WTC11 (cell line): ENCODE measurements around the gene ORAI1. TPM values are rescaled to one million over a fixed set of nuclear protein-coding genes. Genes with fewer than 3 reads are reported as not detected.

Experiments used
- ATAC-seq: fragments of 200-7000 bp; cut with Tn5 transposase; 2 replicates; pipeline ENCODE4 v1.10.0; 2021; ENCODE audit warnings: mild to moderate bottlenecking, moderate library complexity
- CTCF ChIA-PET: fragments of 300-600 bp; sonication (Branson Sonifier 250); formaldehyde crosslinking; loops from one replicate; lab custom pipeline; 2021; ENCODE audit warnings: antibody characterized with exemption; lab: Charles Lee
- POLR2A ChIA-PET: fragments of 350-600 bp; sonication (Branson Sonifier 250); formaldehyde crosslinking; loops from one replicate; lab custom pipeline; 2021; ENCODE audit warnings: antibody characterized with exemption; lab: Charles Lee
- DNase-seq: peaks from one replicate; pipeline ENCODE4 v3.0.0; 2021; ENCODE audit warnings: low spot score
- H3K27ac Mint-ChIP-seq: 2 replicates; pipeline ENCODE4 v1.8.0; 2021; ENCODE audit warnings: mixed read lengths
- H3K27me3 Mint-ChIP-seq: 2 replicates; pipeline ENCODE4 v1.8.0; 2021; ENCODE audit warnings: low read depth, mild to moderate bottlenecking, moderate library complexity, mixed read lengths
- H3K36me3 Mint-ChIP-seq: 2 replicates; pipeline ENCODE4 v1.8.0; 2021; ENCODE audit warnings: mixed read lengths
- H3K4me1 Mint-ChIP-seq: 2 replicates; pipeline ENCODE4 v1.8.0; 2022; ENCODE audit warnings: mixed read lengths
- H3K4me3 Mint-ChIP-seq: 2 replicates; pipeline ENCODE4 v1.8.0; 2021; ENCODE audit warnings: mild to moderate bottlenecking, moderate library complexity, mixed read lengths
- H3K9me3 Mint-ChIP-seq: 2 replicates; pipeline ENCODE4 v1.8.0; 2021; ENCODE audit warnings: mixed read lengths
- CREB1 ChIP-seq: sonication (generic); formaldehyde crosslinking; IDR thresholded peaks from 2 replicates; pipeline ENCODE4 v1.8.0; 2023; ENCODE audit warnings: mild to moderate bottlenecking, missing genetic modification reagents
- GABPB1 ChIP-seq: sonication (generic); formaldehyde crosslinking; IDR thresholded peaks from 2 replicates; pipeline ENCODE4 v1.8.1; 2023; ENCODE audit warnings: mild to moderate bottlenecking, missing genetic modification reagents
- GRHL2 ChIP-seq: fragments of 250-450 bp; sonication (Bioruptor Pico); IDR thresholded peaks from 2 replicates; pipeline ENCODE4 v1.8.0; 2022; ENCODE audit warnings: mild to moderate bottlenecking, moderate library complexity; ENCODE audit not compliant: insufficient replicate concordance, severe bottlenecking
- SP1 ChIP-seq: sonication (generic); formaldehyde crosslinking; conservative IDR thresholded peaks from 2 replicates; pipeline ENCODE4 v1.8.1; 2022; ENCODE audit warnings: missing genetic modification reagents
- TEAD1 ChIP-seq: sonication (generic); formaldehyde crosslinking; IDR thresholded peaks from 2 replicates; pipeline ENCODE4 v1.8.0; 2022; ENCODE audit warnings: mild to moderate bottlenecking, missing genetic modification reagents
- ZNF219 ChIP-seq: sonication (generic); formaldehyde crosslinking; IDR thresholded peaks from 2 replicates; pipeline ENCODE4 v1.8.0; 2023; ENCODE audit warnings: missing genetic modification reagents, mild to moderate bottlenecking, borderline replicate concordance
- ZNF317 ChIP-seq: sonication (generic); formaldehyde crosslinking; IDR thresholded peaks from 2 replicates; pipeline ENCODE4 v1.8.1; 2023; ENCODE audit warnings: low read depth, mild to moderate bottlenecking, moderate library complexity, missing genetic modification reagents, borderline replicate concordance
- ZNF423 ChIP-seq: fragments of 250-450 bp; sonication (Bioruptor Pico); IDR thresholded peaks from 2 replicates; pipeline ENCODE4 v2.1.2; 2022; ENCODE audit warnings: mild to moderate bottlenecking, moderate library complexity
- total RNA-seq: library from RNA; stranded (reverse); gene quantifications from 3 replicates; pipeline ENCODE4 v1.2.3, GENCODE V29; 2021
- TF ChIP-seq, protein P1 (sequence below): sonication (generic); formaldehyde crosslinking; IDR thresholded peaks from 2 replicates; pipeline ENCODE4 v1.8.0; 2023; ENCODE audit warnings: missing genetic modification reagents
- TF ChIP-seq, protein P2 (sequence below): sonication (generic); formaldehyde crosslinking; conservative IDR thresholded peaks from 2 replicates; pipeline ENCODE4 v1.8.1; 2022; ENCODE audit warnings: mild to moderate bottlenecking, missing genetic modification reagents
- TF ChIP-seq, protein P3 (sequence below): fragments of 250-450 bp; sonication (Bioruptor Pico); conservative IDR thresholded peaks from 2 replicates; pipeline ENCODE4 v1.9.0; 2021; ENCODE audit warnings: mild to moderate bottlenecking
- TF ChIP-seq, protein P4 (sequence below): sonication (generic); formaldehyde crosslinking; IDR thresholded peaks from 2 replicates; pipeline ENCODE4 v1.8.0; 2022; ENCODE audit warnings: mild to moderate bottlenecking, missing genetic modification reagents
- TF ChIP-seq, protein P5 (sequence below): sonication (generic); formaldehyde crosslinking; IDR thresholded peaks from 2 replicates; pipeline ENCODE4 v1.8.1; 2022; ENCODE audit warnings: mild to moderate bottlenecking, moderate library complexity, missing genetic modification reagents

ORAI1 gene
- total RNA-seq, 1 experiment from 2014 or later: 27.7 TPM

DNA sequence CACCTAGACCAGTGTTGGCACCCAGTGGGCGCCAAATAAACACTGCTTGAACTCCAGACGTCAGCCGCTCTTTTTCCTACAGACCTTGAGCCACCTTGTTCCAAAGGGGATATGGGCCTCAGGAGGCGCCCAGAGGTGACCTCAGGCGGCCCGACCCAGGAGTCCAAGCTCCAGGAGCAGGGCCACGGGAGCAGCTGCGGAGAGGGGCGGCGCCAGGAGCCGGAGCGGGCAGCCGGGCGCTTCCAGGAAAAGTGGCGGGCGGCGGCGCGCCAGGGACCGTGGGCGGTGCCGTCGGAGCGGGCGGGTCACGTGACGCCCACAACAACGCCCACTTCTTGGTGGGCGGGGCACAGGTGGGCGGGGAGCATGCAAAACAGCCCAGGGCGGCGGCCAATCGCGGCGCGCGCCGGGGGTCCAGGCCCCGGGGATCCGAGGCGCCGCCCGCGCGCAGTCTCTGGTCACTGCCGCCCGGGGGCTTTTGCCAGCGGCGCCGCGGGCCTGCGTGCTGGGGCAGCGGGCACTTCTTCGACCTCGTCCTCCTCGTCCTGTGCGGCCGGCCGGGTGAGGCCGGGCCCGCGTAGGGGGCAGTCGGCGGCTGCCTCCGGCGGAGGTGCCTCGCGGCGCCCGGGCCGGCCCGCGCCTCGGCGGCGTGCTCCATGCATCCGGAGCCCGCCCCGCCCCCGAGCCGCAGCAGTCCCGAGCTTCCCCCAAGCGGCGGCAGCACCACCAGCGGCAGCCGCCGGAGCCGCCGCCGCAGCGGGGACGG is at the start of gene ORAI1 (continued):
- TF ChIP-seq, protein P1, sequence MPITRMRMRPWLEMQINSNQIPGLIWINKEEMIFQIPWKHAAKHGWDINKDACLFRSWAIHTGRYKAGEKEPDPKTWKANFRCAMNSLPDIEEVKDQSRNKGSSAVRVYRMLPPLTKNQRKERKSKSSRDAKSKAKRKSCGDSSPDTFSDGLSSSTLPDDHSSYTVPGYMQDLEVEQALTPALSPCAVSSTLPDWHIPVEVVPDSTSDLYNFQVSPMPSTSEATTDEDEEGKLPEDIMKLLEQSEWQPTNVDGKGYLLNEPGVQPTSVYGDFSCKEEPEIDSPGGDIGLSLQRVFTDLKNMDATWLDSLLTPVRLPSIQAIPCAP (CRISPR knock-in tag): no peak
- TF ChIP-seq, protein P2, sequence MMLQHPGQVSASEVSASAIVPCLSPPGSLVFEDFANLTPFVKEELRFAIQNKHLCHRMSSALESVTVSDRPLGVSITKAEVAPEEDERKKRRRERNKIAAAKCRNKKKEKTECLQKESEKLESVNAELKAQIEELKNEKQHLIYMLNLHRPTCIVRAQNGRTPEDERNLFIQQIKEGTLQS (CRISPR knock-in tag): no peak
- TF ChIP-seq, all 79 proteins: peak for 10

DNA sequence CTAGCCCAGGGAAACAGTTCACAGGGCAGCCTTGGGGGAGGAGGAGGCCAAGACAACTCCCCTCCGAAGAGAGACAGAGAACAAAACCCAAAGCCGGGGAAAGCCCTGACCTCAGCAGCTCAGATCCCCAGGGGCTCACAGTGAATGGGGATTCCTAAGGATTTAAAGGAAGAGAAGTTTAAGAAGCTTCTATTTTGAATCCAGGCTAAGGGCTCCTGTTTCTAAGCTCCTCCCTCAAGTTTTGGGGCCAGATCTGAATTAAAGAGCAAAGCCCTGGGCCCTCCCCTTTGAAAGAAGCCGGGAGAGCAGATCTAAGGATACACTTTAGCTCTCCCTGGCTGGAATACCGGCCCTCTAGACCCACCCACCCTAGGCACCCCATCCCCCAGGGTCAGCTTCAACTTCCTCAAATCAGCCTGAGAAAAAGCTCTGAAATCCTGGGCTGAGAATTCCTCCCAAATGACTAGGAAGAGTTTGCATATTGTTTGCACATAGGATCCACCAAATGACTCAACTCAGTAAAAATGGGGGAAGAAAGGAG is 49.4 kb upstream of the ORAI1 start:
- Mint-ChIP-seq H3K4me1 (peaks cover 36% of the 10 kb centered on the region), H3K4me3 (peak overlapping the region; percentile 84)
- TF ChIP-seq, protein P3, sequence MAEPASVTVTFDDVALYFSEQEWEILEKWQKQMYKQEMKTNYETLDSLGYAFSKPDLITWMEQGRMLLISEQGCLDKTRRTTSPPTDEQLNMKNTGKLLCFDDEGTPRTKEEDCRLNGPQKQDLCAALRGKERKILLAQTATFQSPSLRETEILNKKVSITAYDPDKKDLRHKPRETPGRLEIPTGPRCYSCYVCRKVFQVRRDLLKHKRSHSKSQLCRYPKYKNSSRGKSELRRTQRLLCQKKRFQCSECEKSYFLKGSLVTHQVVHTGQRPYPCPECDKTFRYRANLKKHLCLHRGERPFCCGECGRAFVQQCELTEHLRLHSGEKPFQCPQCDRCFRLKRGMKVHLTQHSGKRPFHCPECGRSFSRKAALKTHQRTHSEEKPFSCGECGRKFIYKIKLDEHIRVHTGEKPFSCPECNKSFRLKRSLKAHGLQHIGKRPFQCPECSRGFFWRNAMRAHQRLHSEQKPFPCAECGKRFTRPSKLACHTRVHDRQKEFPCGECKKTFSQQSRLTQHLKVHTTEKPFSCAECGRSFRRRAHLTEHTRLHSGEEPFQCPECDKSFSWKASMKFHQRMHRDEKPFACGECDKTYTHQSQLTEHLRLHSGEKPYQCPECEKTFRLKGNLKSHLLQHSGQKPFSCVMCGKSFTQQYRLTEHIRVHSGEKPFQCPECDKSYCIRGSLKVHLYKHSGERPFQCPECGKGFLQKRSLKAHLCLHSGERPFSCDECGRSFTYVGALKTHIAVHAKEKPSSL (CRISPR knock-in tag): no peak
- no peak for TF ChIP-seq CREB1
- no peak for TF ChIP-seq ZNF219 (CRISPR knock-in tag)
- TF ChIP-seq GRHL2 (CRISPR knock-in tag): no peak
- TF ChIP-seq GABPB1 (CRISPR knock-in tag): no peak
- TF ChIP-seq SP1: peak; percentile 45; the same call in 1 of the 2 replicates
- TF ChIP-seq, protein P4, sequence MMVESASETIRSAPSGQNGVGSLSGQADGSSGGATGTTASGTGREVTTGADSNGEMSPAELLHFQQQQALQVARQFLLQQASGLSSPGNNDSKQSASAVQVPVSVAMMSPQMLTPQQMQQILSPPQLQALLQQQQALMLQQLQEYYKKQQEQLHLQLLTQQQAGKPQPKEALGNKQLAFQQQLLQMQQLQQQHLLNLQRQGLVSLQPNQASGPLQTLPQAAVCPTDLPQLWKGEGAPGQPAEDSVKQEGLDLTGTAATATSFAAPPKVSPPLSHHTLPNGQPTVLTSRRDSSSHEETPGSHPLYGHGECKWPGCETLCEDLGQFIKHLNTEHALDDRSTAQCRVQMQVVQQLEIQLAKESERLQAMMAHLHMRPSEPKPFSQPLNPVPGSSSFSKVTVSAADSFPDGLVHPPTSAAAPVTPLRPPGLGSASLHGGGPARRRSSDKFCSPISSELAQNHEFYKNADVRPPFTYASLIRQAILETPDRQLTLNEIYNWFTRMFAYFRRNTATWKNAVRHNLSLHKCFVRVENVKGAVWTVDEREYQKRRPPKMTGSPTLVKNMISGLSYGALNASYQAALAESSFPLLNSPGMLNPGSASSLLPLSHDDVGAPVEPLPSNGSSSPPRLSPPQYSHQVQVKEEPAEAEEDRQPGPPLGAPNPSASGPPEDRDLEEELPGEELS (CRISPR knock-in tag): no peak
- TF ChIP-seq TEAD1 (CRISPR knock-in tag): 0 out of 2 replicates have a peak, but pooled peaks have one; percentile 36
- TF ChIP-seq, all 79 proteins: peak for 2
- H3K36me3 Mint-ChIP-seq: peaks cover 40% of the 10 kb centered on the region
- ATAC-seq (peak; percentile 68), DNase-seq (peak; percentile 70)
- ChIA-PET POLR2A (interaction anchor here (0.6 to 6.9 kb wide), 21 partner anchors 13 to 234 kb away, joined by 3 to 73 read pairs (median 4); partner anchors contain the start of genes ORAI1 and RNF34), CTCF (interaction anchor here (0.6 to 6.0 kb wide), 14 partner anchors 8 to 217 kb away, joined by 3 to 61 read pairs (median 4); partner anchors contain the start of genes ORAI1 and RHOF)
- no peaks in the 10 kb centered on the region for H3K27me3 Mint-ChIP-seq
- peak overlapping the region; percentile 99 for H3K27ac Mint-ChIP-seq
- H3K9me3 Mint-ChIP-seq: no peaks in the 10 kb centered on the region

DNA sequence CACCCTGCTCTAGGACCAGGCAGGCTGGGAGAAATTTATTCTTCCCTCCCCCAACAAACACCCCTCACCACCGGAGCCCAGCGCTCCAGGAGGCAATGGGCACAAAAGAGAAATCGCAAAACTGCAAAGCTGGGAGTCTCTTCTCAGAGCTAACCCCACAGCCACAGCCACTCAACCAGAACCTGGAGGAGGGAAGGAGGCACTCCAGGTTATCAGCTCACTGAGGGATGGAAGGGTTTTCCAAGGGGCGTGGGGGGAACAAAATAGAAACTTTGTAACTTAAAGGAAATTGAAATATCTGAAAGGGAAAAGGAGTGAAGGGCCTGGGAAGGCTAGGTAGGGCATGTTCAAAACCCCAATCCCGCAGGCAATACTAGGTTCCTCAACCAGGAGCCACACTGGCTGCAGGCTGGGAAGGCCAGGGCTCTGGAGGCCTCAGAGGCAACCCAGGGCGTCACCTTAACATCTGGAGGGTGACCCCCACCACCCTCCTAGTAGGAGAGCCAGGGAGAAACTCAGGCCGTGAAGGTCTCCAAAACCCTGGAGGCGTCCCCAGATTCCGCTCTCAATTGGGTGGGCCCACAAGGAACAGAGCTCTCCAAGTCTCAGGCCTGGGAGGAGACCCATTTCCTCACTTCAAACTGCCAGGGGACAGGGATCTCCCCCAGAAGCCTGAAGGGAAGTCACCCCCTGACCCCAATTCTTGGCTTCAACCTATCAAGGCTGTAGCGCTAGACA is 48.7 kb upstream of the ORAI1 start:
- Mint-ChIP-seq H3K9me3 (no peaks in the 10 kb centered on the region), H3K4me3 (peak overlapping the region; percentile 84), H3K27ac (peak overlapping the region; percentile 99), H3K27me3 (no peaks in the 10 kb centered on the region), H3K36me3 (peaks cover 34% of the 10 kb centered on the region), H3K4me1 (peaks cover 39% of the 10 kb centered on the region)
- ATAC-seq (peak; percentile 3), DNase-seq (no peak)
- ChIA-PET CTCF (interaction anchor here (0.6 to 6.0 kb wide), 14 partner anchors 9 to 217 kb away, joined by 3 to 61 read pairs (median 5); partner anchors contain the start of genes ORAI1 and RHOF), POLR2A (interaction anchor here (0.6 to 6.9 kb wide), 17 partner anchors 13 to 225 kb away, joined by 3 to 73 read pairs (median 4); partner anchors contain the start of genes ORAI1 and RNF34)
- peak; percentile 82 for TF ChIP-seq ZNF423 (CRISPR knock-in tag)
- TF ChIP-seq, protein P5, sequence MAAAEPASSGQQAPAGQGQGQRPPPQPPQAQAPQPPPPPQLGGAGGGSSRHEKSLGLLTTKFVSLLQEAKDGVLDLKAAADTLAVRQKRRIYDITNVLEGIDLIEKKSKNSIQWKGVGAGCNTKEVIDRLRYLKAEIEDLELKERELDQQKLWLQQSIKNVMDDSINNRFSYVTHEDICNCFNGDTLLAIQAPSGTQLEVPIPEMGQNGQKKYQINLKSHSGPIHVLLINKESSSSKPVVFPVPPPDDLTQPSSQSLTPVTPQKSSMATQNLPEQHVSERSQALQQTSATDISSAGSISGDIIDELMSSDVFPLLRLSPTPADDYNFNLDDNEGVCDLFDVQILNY: peak; percentile 10; the same call in 1 of the 2 replicates
- no peak for TF ChIP-seq ZNF317 (CRISPR knock-in tag)
